Stomach (tissue), 9 donors: ENCODE measurements around the gene TMEFF2. TPM values are rescaled to one million over a fixed set of nuclear protein-coding genes. Genes with fewer than 3 reads are reported as not detected.
A peak's percentile ranks its signal among the peaks of the same experiment; 100 is the strongest.

ENCODE experiments used
- DNase-seq, 2 donors: peaks; one replicate each; pipeline versions ENCODE4 v3.0.0 to v3.0.0-alpha.2; 2013 to 2019
- H3K27ac ChIP-seq, 5 donors: fragments of 200-600 bp in 4 of 5; sonication (generic) in 4 of 5; one replicate each; pipeline ENCODE4 v1.5.1; 2013 to 2019; ENCODE audit warnings: mild to moderate bottlenecking in 1 of 5, moderate library complexity in 1 of 5
- H3K27me3 ChIP-seq, 3 donors: fragments of 200-600 bp; sonication (generic); one replicate each; pipeline ENCODE4 v1.5.1; 2017 to 2019; ENCODE audit warnings: mixed run types in 1 of 3
- H3K36me3 ChIP-seq, 4 donors: fragments of 200-600 bp; sonication (generic); 1 replicate in 3 of 4; 2 replicates in 1 of 4; pipeline ENCODE4 v1.5.1; 2016 to 2019
- H3K4me1 ChIP-seq, 4 donors: fragments of 200-600 bp; sonication (generic); one replicate each; pipeline ENCODE4 v1.5.1; 2016 to 2019
- H3K4me3 ChIP-seq, 4 donors: fragments of 200-600 bp; sonication (generic) in 3 of 4; one replicate each; pipeline ENCODE4 v1.5.1; 2016 to 2019; ENCODE audit warnings: mild to moderate bottlenecking in 1 of 4
- H3K9me3 ChIP-seq, 4 donors: fragments of 200-600 bp; sonication (generic); one replicate each; pipeline ENCODE4 v1.5.1; 2016 to 2019
- CTCF ChIP-seq, 7 experiments: fragments of 450-650 bp in 4 of 7; fragments of 200-600 bp in 3 of 7; sonication (generic) in 3 of 7; IDR thresholded peaks; one replicate each; pipeline ENCODE4 v1.5.1; 2016 to 2019; ENCODE audit warnings: antibody characterized with exemption in 7 of 7, control low read depth in 2 of 7, mild to moderate bottlenecking in 1 of 7
- EP300 ChIP-seq: sonication (generic); formaldehyde crosslinking; IDR thresholded peaks from one replicate; pipeline ENCODE4 v1.6.1; 2017; ENCODE audit warnings: antibody characterized with exemption
- POLR2A ChIP-seq, 4 donors: fragments of 450-650 bp; IDR thresholded peaks; one replicate each; pipeline ENCODE4 v1.6.1; 2016; ENCODE audit warnings: antibody characterized with exemption in 4 of 4, control low read depth in 2 of 4, mild to moderate bottlenecking in 1 of 4, moderate library complexity in 1 of 4
- POLR2AphosphoS5 ChIP-seq, 3 donors: sonication (generic); formaldehyde crosslinking; IDR thresholded peaks; one replicate each; pipeline ENCODE4 v1.6.1; 2016; ENCODE audit warnings: antibody characterized with exemption in 3 of 3
- WGBS, 5 donors: extraction: QIAGEN DNeasy Blood & Tissue Kit in 3 of 5; methylation state at CpG; one replicate each; pipeline versions ENCODE4 v1.1.5 to v1.1.7; 2013 to 2018; 5-methylcytosine and 5-hydroxymethylcytosine counted together
- intact Hi-C: fragments of 100-400 bp; cut with DNase I; formaldehyde crosslinking; loops from one replicate; pipeline ENCODE4 v1.15.1; 2023; ENCODE audit warnings: low total_unique reads
- polyA plus RNA-seq, 3 donors: library from polyadenylated mRNA; stranded (reverse); fragments of 200-250 nt; gene quantifications; one replicate each; pipeline ENCODE4 v1.2.3, GENCODE V29; 2013
- total RNA-seq, 5 donors: library from RNA; depleted of rRNA; stranded (reverse); fragments of >200 nt; gene quantifications; one replicate each; pipeline versions ENCODE4 v1.1.0 to v1.2.3, GENCODE V29; 2014 to 2016
- donor health status: healthy with polysubstance abuse.
- donor health status: Bipolar disorder and iron deficiency.
- donor health status: healthy.

The TMEFF2 gene
- total and polyA plus RNA-seq, 8 donors: 0.23 to 0.50 (median 0.37) TPM; not detected in 3

DNA sequence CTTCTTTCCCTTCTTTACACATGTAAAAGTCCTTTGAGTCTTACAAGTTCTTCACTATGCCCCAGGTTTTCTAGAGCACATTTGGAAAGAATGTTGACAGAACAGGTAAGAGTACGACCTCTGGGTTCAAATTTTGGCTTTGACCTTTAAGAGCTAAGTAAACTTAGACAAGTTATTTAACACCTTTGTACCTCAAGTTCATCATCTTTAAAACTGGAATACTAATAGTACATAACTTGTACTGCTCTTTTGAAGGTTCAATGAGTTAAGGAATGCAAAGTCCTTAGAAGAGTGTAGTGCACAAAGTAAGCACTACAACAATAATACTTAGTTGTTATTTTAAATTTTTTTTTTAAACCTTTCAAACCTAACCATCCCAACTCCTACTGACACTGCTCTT is 156.6 kb downstream of the TMEFF2 start:
- Histone ChIP-seq H3K9me3 (no peaks in the 10 kb centered on the region), H3K27me3 (no peaks in the 10 kb centered on the region), H3K27ac (no peak overlapping the region), H3K4me3 (no peak overlapping the region), H3K36me3 (no peaks in the 10 kb centered on the region), H3K4me1 (peaks cover 0 to 6% (median 0%) of the 10 kb centered on the region in 4 donors)
- 33 to 58% (median 37%) methylated on average over 1 of the region's 1 CpG for WGBS, 5 donors
- DNase-seq: no peak
- intact Hi-C loops: no loop called here
- TF ChIP-seq POLR2A (IDR thresholded peaks at IDR 0.05): no peak
- no peak for TF ChIP-seq CTCF (IDR thresholded peaks at IDR 0.05)
- no peak for TF ChIP-seq POLR2AphosphoS5 (IDR thresholded peaks at IDR 0.05)
- no peak for TF ChIP-seq EP300

DNA sequence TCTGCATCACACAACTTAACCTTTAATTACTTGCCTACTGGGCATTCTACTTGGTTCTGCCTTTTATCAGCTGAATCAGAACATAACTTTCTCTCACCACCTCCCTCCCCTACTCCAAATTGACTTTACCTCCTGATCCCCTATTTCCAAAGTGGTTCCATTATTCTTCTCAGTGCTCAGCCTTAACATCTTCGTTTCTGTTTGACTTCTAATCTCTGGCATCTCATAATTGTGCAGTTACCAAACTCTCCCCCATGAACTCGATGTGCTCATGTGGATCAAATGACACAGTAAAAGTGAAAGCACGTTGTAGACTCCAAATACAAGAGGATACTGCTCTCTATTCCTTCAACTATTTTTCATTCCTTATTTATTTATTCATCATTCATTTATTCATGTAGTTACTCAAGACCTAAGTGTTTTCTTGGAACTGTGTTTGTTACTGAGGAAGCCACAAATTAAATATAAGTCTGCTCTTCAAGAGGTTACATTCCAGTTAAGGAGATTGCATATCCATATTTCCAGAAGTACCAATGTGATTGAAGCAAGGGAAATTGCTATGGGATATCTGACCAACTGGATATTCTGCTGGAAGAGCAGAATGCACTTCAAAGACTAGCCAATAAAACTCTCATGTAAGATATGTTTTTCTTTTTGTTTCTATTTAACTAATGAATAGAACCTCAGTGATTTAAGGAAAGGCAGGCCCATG is 158.8 kb downstream of the TMEFF2 start:
- H3K4me1 ChIP-seq: peaks cover 0 to 6% (median 0%) of the 10 kb centered on the region in 4 donors
- intact Hi-C loops: no loop called here
- no peaks in the 10 kb centered on the region for H3K9me3 ChIP-seq
- H3K27me3 ChIP-seq: no peaks in the 10 kb centered on the region
- peak overlapping the region in 1 of 4 donors; percentile 9 for H3K4me3 ChIP-seq
- no peaks in the 10 kb centered on the region for H3K36me3 ChIP-seq
- DNase-seq: no peak
- no peak for TF ChIP-seq POLR2A (IDR thresholded peaks at IDR 0.05)
- no peak for TF ChIP-seq EP300
- no peak for TF ChIP-seq CTCF (IDR thresholded peaks at IDR 0.05)
- TF ChIP-seq POLR2AphosphoS5 (IDR thresholded peaks at IDR 0.05): no peak
- WGBS, 5 donors: 26 to 34% (median 33%) methylated on average over 3 of the region's 3 CpGs
- H3K27ac ChIP-seq: no peak overlapping the region

- H3K27ac ChIP-seq: no peak overlapping the region
- no peak overlapping the region for H3K4me3 ChIP-seq
- H3K4me1 ChIP-seq: peaks cover 0 to 5% (median under 1%) of the 10 kb centered on the region in 4 donors
- TF ChIP-seq POLR2A (IDR thresholded peaks at IDR 0.05): no peak
- intact Hi-C loops: no loop called here
- no peaks in the 10 kb centered on the region for H3K36me3 ChIP-seq
- no peak for DNase-seq
- no peaks in the 10 kb centered on the region for H3K27me3 ChIP-seq
- peaks cover 0 to 2% (median 0%) of the 10 kb centered on the region in 4 donors for H3K9me3 ChIP-seq
- 89 to 99% (median 95%) methylated on average over 3 of the region's 3 CpGs for WGBS, 5 donors
Observed at GRCh38 chr2:192030856-192031255, 163.9 kb downstream of the TMEFF2 start.

DNA sequence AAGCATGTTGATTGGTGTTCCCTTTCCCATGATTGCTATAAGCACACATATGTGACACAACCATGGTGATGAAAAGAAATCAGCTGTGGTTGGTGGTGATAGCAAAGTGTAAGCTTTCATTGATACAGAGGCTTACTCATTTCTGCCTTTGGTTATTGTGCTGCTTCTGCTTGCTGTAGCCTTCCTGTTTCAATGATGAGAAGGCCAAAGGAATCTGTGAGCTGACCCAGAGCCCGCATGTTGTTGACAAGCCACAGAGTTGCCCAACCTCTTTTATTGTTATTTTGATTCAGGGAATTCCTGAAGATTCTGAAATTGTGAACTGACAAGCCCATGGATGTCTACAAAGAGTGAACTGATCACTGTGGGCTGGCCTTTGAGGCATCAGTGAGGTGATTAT is 164.4 kb downstream of the TMEFF2 start:
- Histone ChIP-seq H3K27me3 (no peaks in the 10 kb centered on the region), H3K4me3 (no peak overlapping the region), H3K36me3 (no peaks in the 10 kb centered on the region), H3K4me1 (peaks cover 0 to 5% (median 0%) of the 10 kb centered on the region in 4 donors), H3K27ac (no peak overlapping the region), H3K9me3 (peaks cover 0 to 2% (median 0%) of the 10 kb centered on the region in 4 donors)
- TF ChIP-seq CTCF (IDR thresholded peaks at IDR 0.05) (no peak), EP300 (no peak), POLR2A (IDR thresholded peaks at IDR 0.05) (no peak), POLR2AphosphoS5 (IDR thresholded peaks at IDR 0.05) (no peak)
- no peak for DNase-seq
- intact Hi-C loops: no loop called here
- WGBS, 5 donors: 86 to 100% (median 92%) methylated on average over 1 of the region's 1 CpG

DNA sequence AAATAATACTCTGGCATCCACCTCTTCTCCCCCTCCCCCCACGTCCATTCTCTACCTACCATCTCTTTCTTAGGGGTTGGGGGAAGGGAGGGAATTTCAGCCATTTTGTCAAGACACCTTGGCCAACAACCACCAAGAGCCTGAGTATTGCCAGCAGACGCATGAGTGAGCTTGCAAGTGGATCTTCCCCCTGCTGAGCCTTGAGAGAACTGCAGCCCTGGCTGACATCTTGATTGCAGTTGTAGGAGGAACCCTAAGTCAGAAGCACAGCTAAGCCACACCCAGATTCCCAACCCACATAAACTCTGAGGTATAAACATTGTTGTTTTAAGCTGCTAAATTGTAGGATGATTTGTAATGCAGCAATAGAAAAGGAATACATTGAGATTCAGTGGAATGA is 165.6 kb downstream of the TMEFF2 start:
- WGBS, 5 donors: 64 to 91% (median 84%) methylated on average over 2 of the region's 2 CpGs
- no peaks in the 10 kb centered on the region for H3K36me3 ChIP-seq
- H3K9me3 ChIP-seq: peaks cover 0 to 2% (median 0%) of the 10 kb centered on the region in 4 donors
- TF ChIP-seq POLR2A (IDR thresholded peaks at IDR 0.05): no peak
- TF ChIP-seq EP300: no peak
- no peak for TF ChIP-seq POLR2AphosphoS5 (IDR thresholded peaks at IDR 0.05)
- no peak for TF ChIP-seq CTCF (IDR thresholded peaks at IDR 0.05)
- intact Hi-C loops: no loop called here
- peaks cover 0 to 5% (median 0%) of the 10 kb centered on the region in 4 donors for H3K4me1 ChIP-seq
- no peak for DNase-seq
- H3K27me3 ChIP-seq: no peaks in the 10 kb centered on the region
- H3K4me3 ChIP-seq: no peak overlapping the region
- no peak overlapping the region for H3K27ac ChIP-seq
